SJCRH30 (cell line): ENCODE results near the gene THPO. TPM values are rescaled to one million over a fixed set of nuclear protein-coding genes. Genes with fewer than 3 reads are reported as not detected.

Source experiments
- DNase-seq, 2 experiments: peaks; one replicate each; pipeline ENCODE4 v3.0.0-alpha.2; 2015 to 2020
- H3K27ac ChIP-seq: fragments of 250-450 bp; sonication (Bioruptor Pico); 2 replicates; pipeline ENCODE4 v1.5.1; 2020; ENCODE audit warnings: mild to moderate bottlenecking, moderate library complexity
- H3K27me3 ChIP-seq: fragments of 250-450 bp; sonication (Bioruptor Pico); 2 replicates; pipeline ENCODE4 v1.5.1; 2020; ENCODE audit warnings: mild to moderate bottlenecking, moderate library complexity
- H3K36me3 ChIP-seq: fragments of 250-450 bp; sonication (Bioruptor Pico); 2 replicates; pipeline ENCODE4 v1.5.1; 2020; ENCODE audit warnings: mild to moderate bottlenecking, moderate library complexity
- H3K4me1 ChIP-seq: fragments of 250-450 bp; sonication (Bioruptor Pico); 2 replicates; pipeline ENCODE4 v1.5.1; 2020; ENCODE audit warnings: mild to moderate bottlenecking, moderate library complexity
- H3K4me3 ChIP-seq: fragments of 250-450 bp; sonication (Bioruptor Pico); 2 replicates; pipeline ENCODE4 v1.5.1; 2020; ENCODE audit warnings: mild to moderate bottlenecking, moderate library complexity
- H3K9me3 ChIP-seq: fragments of 250-450 bp; sonication (Bioruptor Pico); replicated peaks from 2 replicates; pipeline ENCODE4 v1.5.1; 2020; ENCODE audit warnings: mild to moderate bottlenecking, moderate library complexity
- total RNA-seq: library from RNA; depleted of rRNA; stranded (reverse); fragments of >200 nt; shearing (Covaris generic); gene quantifications from 2 replicates; pipeline ENCODE4 v1.2.3, GENCODE V29; 2014

The THPO gene
- total RNA-seq, 1 experiment from 2014 or later, result 1.2 TPM

GRCh38 chr3:184379358-184380184, 1.6 kb upstream of the THPO start, which contains the start of gene CHRD:
CHRD (plus strand) TSS chr3:184380054; CDS start chr3:184380319, 265 bp downstream.
- Histone ChIP-seq H3K27ac (peak within 1 kb of the TSS; percentile 16; the same call in 1 of the 2 replicates), H3K27me3 (no peaks in the 10 kb centered on the region), H3K4me3 (peak within 1 kb of the TSS; percentile 70), H3K36me3 (no peaks in the 10 kb centered on the region), H3K9me3 (no peaks in the 10 kb centered on the region), H3K4me1 (peaks cover 14% of the 10 kb centered on the region)
- DNase-seq, result peak; percentile 21 to 48

- peaks cover 14% of the 10 kb centered on the region for H3K4me1 ChIP-seq
Measured at GRCh38 chr3:184378651-184379357, 797 bp upstream of the THPO start.

GRCh38 chr3:184377374-184377773, 633 bp downstream of the THPO start:
- Histone ChIP-seq H3K36me3 (no peaks in the 10 kb centered on the region), H3K4me3 (peak overlapping the region; percentile 30; the same call in 1 of the 2 replicates), H3K27ac (no peak overlapping the region), H3K9me3 (no peaks in the 10 kb centered on the region), H3K27me3 (no peaks in the 10 kb centered on the region), H3K4me1 (peaks cover 14% of the 10 kb centered on the region)
- DNase-seq, result no peak

More at GRCh38 chr3:184378651-184379357, 797 bp upstream of the THPO start:
- no peaks in the 10 kb centered on the region for H3K36me3 ChIP-seq
- peak overlapping the region; percentile 16; the same call in 1 of the 2 replicates for H3K27ac ChIP-seq
- peak; percentile 39 to 64 for DNase-seq
- H3K9me3 ChIP-seq, result no peaks in the 10 kb centered on the region
- no peaks in the 10 kb centered on the region for H3K27me3 ChIP-seq
- peak overlapping the region; percentile 70 for H3K4me3 ChIP-seq

GRCh38 chr3:184375747-184376461, 2.1 kb downstream of the THPO start:
- peaks cover 22% of the 10 kb centered on the region for H3K4me1 ChIP-seq
- DNase-seq, result no peak
- H3K36me3 ChIP-seq, result no peaks in the 10 kb centered on the region
- no peak overlapping the region for H3K4me3 ChIP-seq
- H3K27me3 ChIP-seq, result no peaks in the 10 kb centered on the region
- no peaks in the 10 kb centered on the region for H3K9me3 ChIP-seq
- H3K27ac ChIP-seq, result no peak overlapping the region

GRCh38 chr3:184373422-184373821, 4.6 kb downstream of the THPO start:
- no peak for DNase-seq
- Histone ChIP-seq H3K4me1 (peaks cover 11% of the 10 kb centered on the region), H3K4me3 (no peak overlapping the region), H3K27me3 (no peaks in the 10 kb centered on the region), H3K9me3 (no peaks in the 10 kb centered on the region), H3K27ac (no peak overlapping the region), H3K36me3 (peaks cover 2% of the 10 kb centered on the region)

- H3K27ac ChIP-seq, result no peak overlapping the region
- H3K36me3 ChIP-seq, result peaks cover 7% of the 10 kb centered on the region
- DNase-seq, result no peak
- H3K27me3 ChIP-seq, result no peaks in the 10 kb centered on the region
- peaks cover 8% of the 10 kb centered on the region for H3K4me1 ChIP-seq
- no peaks in the 10 kb centered on the region for H3K9me3 ChIP-seq
- no peak overlapping the region for H3K4me3 ChIP-seq
Measured at GRCh38 chr3:184372911-184373310, 5.1 kb downstream of the THPO start.

GRCh38 chr3:184372296-184372821, 5.6 kb downstream of the THPO start:
- H3K27me3 ChIP-seq, result no peaks in the 10 kb centered on the region
- no peaks in the 10 kb centered on the region for H3K9me3 ChIP-seq
- no peak overlapping the region for H3K27ac ChIP-seq
- DNase-seq, result no peak
- no peak overlapping the region for H3K4me3 ChIP-seq
- H3K36me3 ChIP-seq, result peaks cover 11% of the 10 kb centered on the region
- H3K4me1 ChIP-seq, result peaks cover 8% of the 10 kb centered on the region

- H3K36me3 ChIP-seq, result peaks cover 14% of the 10 kb centered on the region
- H3K9me3 ChIP-seq, result no peaks in the 10 kb centered on the region
- no peak overlapping the region for H3K27ac ChIP-seq
- H3K27me3 ChIP-seq, result no peaks in the 10 kb centered on the region
- no peak overlapping the region for H3K4me3 ChIP-seq
- H3K4me1 ChIP-seq, result peaks cover 8% of the 10 kb centered on the region
- DNase-seq, result peak; percentile 84 to 90
Measured at GRCh38 chr3:184371570-184372018, 6.4 kb downstream of the THPO start.

GRCh38 chr3:184368586-184369183, 9.3 kb downstream of the THPO start:
- no peaks in the 10 kb centered on the region for H3K27me3 ChIP-seq
- H3K4me3 ChIP-seq, result no peak overlapping the region
- H3K9me3 ChIP-seq, result no peaks in the 10 kb centered on the region
- peaks cover 26% of the 10 kb centered on the region for H3K36me3 ChIP-seq
- H3K27ac ChIP-seq, result no peak overlapping the region
- no peak for DNase-seq
- peaks cover 8% of the 10 kb centered on the region for H3K4me1 ChIP-seq

- Histone ChIP-seq H3K4me1 (peaks cover 8% of the 10 kb centered on the region), H3K36me3 (peaks cover 26% of the 10 kb centered on the region), H3K4me3 (no peak overlapping the region), H3K27me3 (no peaks in the 10 kb centered on the region), H3K27ac (no peak overlapping the region), H3K9me3 (no peaks in the 10 kb centered on the region)
- DNase-seq, result no peak
Measured at GRCh38 chr3:184368116-184368515, 9.9 kb downstream of the THPO start.

GRCh38 chr3:184366619-184367289, 11.3 kb downstream of the THPO start:
- no peaks in the 10 kb centered on the region for H3K9me3 ChIP-seq
- no peak overlapping the region for H3K4me3 ChIP-seq
- peaks cover 5% of the 10 kb centered on the region for H3K4me1 ChIP-seq
- no peak overlapping the region for H3K27ac ChIP-seq
- DNase-seq, result no peak
- no peaks in the 10 kb centered on the region for H3K27me3 ChIP-seq
- H3K36me3 ChIP-seq, result peaks cover 26% of the 10 kb centered on the region

- Histone ChIP-seq H3K4me1 (no peaks in the 10 kb centered on the region; the same call in 1 of the 2 replicates), H3K27ac (peak overlapping the region; percentile 81), H3K36me3 (peaks cover 18% of the 10 kb centered on the region), H3K4me3 (peak overlapping the region; percentile 76), H3K27me3 (no peaks in the 10 kb centered on the region), H3K9me3 (no peaks in the 10 kb centered on the region)
- DNase-seq, result peak; percentile 95 to 98
Measured at GRCh38 chr3:184362668-184363546, 15.1 kb downstream of the THPO start.
